Measurements from ENCODE around the gene KIF2A.
A peak's percentile ranks its signal among the peaks of the same experiment; 100 is the strongest.
"Not testable (repeated sequence)": the region's sequence is repeated elsewhere in the genome, so short reads cannot be mapped to it uniquely, and the experiment has no call there.

Gene KIF2A

GRCh38 chr5:62291829-62292228 is 14.2 kb upstream of the KIF2A start:
- not testable (repeated sequence) for DNase-seq (ENCODE audit: low read depth)

GRCh38 chr5:62296998-62297397 is 9.0 kb upstream of the KIF2A start:
- no peak for DNase-seq (ENCODE audit: low read depth)

DNA sequence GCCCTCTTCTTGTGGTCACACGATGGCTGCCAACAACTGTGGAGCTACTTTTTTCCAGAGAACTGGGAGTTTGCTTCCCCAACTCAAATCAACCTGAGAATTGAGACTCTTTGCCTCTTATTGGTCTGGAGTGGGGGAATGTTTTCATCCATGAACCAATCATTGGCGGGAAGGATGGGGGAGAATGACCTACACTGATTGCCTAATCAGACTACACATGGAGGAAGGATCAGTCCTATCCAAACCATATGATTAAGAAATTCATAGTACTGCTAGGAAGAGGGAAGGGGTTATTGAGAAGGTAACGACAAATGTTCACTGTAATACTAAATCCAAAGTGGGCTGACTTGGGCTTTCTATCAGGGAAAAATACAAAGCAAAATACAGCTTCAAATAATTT is 7.9 kb upstream of the KIF2A start:
- no peak for DNase-seq (ENCODE audit: low read depth)

- no peak for DNase-seq (ENCODE audit: low read depth)
Measured at GRCh38 chr5:62299101-62299500, 6.9 kb upstream of the KIF2A start.

DNA sequence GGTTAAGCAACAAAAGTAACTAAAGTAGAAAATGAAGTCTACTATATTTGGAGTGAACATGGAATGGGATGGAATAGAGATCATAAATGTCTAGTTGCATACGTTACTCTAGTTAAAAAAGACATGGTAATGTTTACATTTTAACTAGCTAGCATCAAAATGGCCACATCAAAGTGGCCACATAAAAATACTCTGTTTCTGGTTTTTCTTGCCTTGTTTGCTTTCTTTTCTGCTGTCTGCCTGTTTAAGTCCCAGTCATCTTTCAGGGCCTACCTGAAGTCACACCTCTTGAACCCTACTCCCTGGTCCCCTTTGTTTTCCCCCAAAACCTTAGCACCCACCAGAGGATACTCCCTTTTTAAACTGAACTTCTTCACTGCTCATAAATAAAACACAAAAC is 6.4 kb upstream of the KIF2A start:
- DNase-seq (ENCODE audit: low read depth): no peak

DNA sequence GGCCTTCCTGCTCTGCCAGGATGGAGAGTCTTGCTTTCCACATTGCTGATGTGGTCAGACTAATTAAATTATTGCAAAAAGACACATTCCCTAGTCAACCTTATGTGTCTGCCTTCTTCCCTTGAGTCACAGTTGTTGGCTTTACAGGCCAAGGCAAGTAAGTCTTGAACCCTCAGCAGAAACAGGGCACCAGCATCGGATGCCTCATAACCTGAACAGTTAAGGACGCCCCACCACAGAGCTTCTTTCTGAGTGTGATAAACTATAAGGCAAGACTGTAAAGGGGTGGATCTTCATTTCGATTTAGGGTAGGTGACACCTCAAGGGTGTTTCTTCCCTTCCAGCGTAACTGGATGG is 670 bp upstream of the KIF2A start:
- DNase-seq (ENCODE audit: low read depth): no peak

DNA sequence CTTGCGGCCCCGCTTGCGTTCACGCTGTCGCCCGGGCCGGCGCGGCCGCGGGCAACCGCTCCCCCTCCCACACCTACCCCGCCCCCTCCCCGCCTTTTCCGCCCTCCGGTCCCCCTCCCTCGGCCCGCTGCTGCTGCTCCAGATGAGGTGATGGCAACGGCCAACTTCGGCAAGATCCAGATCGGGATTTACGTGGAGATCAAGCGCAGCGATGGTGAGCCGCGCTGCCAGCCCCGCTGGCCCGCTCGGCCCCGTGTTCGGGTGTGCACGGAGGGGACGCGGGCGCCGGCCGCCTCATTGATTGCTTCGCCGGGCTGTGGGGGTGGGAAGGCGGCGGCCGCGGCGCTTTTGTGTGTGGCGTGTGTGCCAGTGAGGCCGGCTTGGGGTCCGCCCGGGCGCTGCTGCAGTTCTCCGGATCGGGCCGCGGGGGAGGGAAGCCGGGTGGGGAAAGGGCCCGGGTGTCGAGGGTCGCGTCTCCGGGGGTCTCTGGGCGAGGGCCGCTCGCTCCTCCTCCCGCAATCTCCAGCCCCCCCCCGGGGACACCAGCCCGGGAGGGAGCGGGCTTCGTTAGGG is 403 bp downstream of the KIF2A start:
- DNase-seq (ENCODE audit: low read depth): no peak

- DNase-seq (ENCODE audit: low read depth): peak; percentile 29
Measured at GRCh38 chr5:62306896-62307689, 1.1 kb downstream of the KIF2A start.

GRCh38 chr5:62308439-62308838 is 2.4 kb downstream of the KIF2A start:
- DNase-seq (ENCODE audit: low read depth): peak; percentile 33

DNA sequence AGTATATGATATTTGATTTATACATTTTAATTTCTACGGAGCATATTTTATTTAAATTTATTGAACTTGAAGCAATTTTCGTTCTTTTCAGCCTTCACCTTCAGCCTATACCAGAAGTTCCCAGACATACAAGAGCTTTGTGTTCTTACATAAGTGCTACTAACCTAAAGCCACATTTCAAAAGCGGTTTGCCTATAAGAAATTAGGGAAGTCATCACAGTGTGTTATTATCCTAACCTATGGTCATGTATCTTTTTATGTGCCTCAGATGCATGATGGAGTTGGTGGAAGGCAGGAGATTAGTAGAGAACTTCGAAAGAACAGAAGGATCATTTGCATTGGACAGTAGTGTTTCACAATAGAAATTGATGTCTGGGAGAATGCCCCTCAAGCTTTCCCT is 3.1 kb downstream of the KIF2A start:
- no peak for DNase-seq (ENCODE audit: low read depth)

DNA sequence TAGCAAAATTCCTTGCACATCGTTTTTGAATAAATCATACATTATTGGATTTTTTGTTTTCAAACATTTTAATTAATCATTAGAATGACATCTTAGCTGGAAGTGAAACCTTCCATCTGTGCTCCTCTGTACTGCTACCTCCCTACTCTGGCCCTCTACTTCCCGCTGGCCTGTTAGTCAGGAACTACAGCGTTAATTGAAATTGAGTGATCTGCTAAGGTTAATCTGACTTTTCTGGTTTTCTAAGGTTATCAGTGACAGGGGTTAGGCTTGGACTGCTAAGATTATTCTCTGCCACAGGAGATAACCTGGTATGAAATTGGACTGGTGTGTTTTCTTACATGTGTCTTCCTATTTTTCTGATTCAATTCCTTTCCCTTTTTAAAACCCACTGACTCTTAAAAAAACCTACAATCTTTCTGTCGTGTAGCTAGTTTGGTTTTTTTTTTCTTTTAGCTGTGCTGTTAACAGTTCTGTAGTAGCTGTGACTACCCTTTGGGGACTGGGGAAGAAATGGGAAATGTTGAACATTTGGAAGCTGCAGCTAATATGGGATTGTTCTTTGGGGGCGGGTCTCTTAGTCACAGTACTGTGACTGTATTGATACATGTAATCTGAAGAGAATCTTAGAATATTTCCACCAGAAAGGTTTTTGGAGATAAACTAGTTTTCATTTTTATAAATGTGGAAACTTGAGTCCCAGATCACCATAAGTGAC is 4.6 kb downstream of the KIF2A start:
- DNase-seq (ENCODE audit: low read depth): no peak

DNA sequence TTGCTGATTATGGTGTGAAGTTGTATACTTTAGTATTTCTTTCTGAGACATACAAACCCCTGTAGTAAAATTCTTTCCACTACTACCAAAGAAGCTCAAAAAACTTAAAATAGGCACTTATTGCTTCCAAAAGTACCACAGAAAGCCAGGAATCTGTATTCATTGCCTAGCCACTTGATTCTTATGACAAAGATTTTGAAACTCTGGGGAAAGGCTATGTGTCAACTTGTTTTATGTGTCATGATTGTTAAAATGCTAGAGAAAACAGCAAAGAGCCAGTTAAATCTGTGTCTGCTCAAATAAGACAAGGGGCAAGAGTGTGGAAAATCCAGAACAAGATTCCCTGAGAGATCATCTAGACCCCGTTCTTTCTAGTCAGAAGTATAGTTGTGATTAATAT is 6.0 kb downstream of the KIF2A start:
- DNase-seq (ENCODE audit: low read depth): peak; percentile 28

- no peak for DNase-seq (ENCODE audit: low read depth)
Measured at GRCh38 chr5:62312674-62313073, 6.7 kb downstream of the KIF2A start.

GRCh38 chr5:62314213-62314830 is 8.3 kb downstream of the KIF2A start:
- no peak for DNase-seq (ENCODE audit: low read depth)

DNA sequence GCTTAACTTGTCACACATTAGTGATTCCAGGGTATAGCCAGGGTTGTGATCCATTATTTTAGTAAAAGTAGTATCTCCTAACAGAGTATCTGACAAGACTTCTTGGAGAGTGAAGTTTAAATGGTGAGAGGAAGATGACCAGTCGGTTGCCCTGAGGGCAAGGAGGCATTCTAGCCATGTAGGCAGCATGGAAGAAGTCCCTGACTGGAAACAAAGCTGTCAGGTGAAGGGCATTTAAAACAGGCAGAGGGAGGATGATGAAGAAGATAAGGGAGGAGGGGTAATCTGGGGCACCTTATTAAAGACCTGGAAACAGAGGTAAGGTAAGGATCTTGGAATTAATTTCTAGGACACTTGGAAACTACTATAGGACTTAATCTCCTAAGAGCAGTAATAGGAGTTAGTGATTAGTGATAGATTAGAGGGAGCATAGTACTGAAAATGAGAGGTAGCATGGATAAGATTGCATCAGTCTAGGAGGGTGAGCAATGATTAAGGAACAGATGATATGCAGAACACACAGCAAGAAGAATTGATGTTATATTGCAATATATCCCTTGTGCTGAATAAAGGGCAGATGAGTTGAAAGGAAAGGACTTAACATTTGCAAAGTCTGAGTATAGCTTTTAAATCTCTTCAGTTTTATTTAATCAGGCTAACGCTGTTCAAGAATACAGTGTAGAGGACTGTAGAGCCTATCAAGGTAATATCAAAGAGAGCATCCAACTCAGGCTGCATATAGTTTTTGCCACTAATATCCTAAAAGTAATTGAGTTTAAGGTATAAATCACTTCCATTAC is 9.6 kb downstream of the KIF2A start:
- no peak for DNase-seq (ENCODE audit: low read depth)

DNA sequence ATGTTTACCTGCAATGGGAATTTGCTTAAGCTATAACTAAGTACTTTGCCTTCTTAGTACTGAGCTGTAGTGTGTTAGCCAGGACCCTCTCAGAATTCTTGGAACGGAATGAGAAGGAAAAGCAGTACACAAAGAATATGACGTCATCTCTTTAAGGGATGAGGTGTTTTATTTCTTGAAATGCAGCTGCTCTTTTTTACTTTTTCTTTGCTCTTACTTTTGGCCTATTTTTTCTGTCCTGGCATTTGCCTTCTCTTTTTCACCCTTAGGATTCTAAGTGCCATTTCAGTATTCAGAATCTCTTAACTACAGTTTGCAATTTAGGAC is 10.1 kb downstream of the KIF2A start:
- no peak for DNase-seq (ENCODE audit: low read depth)

GRCh38 chr5:62317810-62318209 is 11.8 kb downstream of the KIF2A start:
- no peak for DNase-seq (ENCODE audit: low read depth)

GRCh38 chr5:62322484-62322883 is 16.5 kb downstream of the KIF2A start:
- DNase-seq (ENCODE audit: low read depth): no peak

DNA sequence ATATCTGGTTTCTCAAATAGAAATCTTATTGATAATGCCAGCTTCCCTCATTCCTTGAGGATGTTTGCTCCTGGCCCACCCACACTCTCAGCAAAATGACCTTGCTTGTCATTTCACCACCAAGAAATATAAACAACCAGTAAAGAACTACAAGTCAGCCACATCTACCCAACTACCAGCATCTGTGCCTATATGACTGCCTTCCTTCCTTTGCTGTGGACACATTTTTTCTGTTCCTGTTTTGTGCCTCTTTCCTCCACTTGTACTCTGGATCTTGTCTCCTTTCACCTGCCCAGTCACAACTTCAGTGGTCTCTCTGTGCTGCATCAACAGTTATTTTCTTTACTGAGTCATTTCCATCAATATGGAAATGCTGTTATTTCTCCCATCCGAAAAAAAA is 20.3 kb downstream of the KIF2A start:
- no peak for DNase-seq (ENCODE audit: low read depth)

DNA sequence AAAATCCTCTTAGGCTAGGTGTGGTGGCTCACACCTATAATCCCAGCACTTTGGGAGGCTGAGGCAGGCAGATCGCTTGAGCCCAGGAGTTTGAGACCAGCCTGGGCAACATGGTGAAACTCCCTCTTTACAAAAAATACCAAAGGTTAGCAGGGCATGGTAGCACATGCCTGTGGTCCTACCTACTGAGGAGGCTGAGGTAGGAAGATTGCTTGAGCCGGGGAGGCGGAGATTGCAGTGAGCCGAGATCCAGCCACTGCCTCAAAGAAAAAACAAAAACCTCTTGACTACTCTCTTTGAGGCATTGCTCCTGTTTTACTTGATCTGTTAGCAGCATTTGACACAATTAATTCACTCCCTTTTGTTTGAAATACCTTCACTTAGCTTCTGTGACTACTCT is 20.7 kb downstream of the KIF2A start:
- no peak for DNase-seq (ENCODE audit: low read depth)

DNA sequence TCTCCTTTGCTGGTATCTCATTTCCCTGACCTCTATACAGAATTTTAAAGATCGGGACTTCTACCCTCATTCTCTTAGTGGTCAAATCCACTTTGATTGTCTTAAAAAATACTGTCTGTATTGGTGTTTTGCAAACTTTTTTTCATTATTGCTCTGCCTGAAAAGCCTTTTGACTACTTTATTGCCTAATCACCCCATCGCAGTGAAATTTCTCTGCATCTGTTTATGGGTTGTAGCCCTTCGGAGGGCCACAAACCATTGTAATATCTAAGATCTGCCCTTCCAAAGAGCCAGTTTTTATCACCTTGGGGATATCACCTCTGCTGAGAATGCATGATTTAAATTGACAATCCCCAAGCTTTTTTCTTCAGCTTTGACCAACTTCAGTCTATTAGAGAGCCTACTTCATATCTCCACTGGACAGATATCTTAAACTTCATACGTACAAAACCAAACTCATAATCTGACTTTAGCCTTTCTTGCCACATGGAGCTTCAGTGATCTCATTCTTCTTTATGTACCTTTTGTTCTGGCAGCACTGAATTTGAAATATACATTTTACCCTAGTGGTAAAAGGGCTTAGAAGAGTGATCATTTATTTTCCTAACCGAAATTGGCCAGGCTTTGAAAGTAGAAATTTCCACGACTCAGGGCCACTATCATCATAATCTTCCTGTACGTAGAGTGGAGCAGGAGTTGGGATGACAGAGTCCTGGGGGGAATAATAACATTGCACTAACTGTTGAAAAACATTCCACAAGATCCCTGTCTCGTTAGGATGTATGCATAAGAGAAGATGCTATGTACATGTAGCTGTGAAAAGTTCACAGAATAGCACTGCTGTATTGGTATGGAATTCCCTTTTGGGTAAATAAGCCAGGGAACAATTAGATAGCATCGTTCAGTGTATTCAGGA is 21.4 kb downstream of the KIF2A start:
- DNase-seq (ENCODE audit: low read depth): no peak
